GM19372 (cell line): ENCODE measurements around the gene IMP4.

Experiments used
- ATAC-seq: cut with Tn5 transposase; IDR thresholded peaks from one replicate; pipeline ENCODE4 v1.9.1; 2021; ENCODE audit warnings: mild to moderate bottlenecking, low read depth, moderate library complexity; ENCODE audit not compliant: unreplicated experiment

Gene IMP4

GRCh38 chr2:130336150-130336876, 6.4 kb upstream of the IMP4 start:
- no peak for ATAC-seq

- no peak for ATAC-seq
Observed at GRCh38 chr2:130336877-130337734, 5.6 kb upstream of the IMP4 start.

- no peak for ATAC-seq
Observed at GRCh38 chr2:130337735-130338325, 4.9 kb upstream of the IMP4 start.

- no peak for ATAC-seq
Observed at GRCh38 chr2:130338793-130339345, 3.8 kb upstream of the IMP4 start.

GRCh38 chr2:130339885-130340745, 2.6 kb upstream of the IMP4 start:
- ATAC-seq: no peak

GRCh38 chr2:130341562-130342019, 1.1 kb upstream of the IMP4 start:
- peak; percentile 5 for ATAC-seq

GRCh38 chr2:130342020-130342532, 621 bp upstream of the IMP4 start:
- peak; percentile 76 for ATAC-seq

- ATAC-seq: no peak
Observed at GRCh38 chr2:130344578-130344977, 1.9 kb downstream of the IMP4 start.

GRCh38 chr2:130345091-130345490, 2.4 kb downstream of the IMP4 start:
- ATAC-seq: no peak

GRCh38 chr2:130345611-130346010, 2.9 kb downstream of the IMP4 start:
- no peak for ATAC-seq

GRCh38 chr2:130346041-130346740, 3.5 kb downstream of the IMP4 start:
- ATAC-seq: no peak

GRCh38 chr2:130346741-130347066, 4.0 kb downstream of the IMP4 start:
- ATAC-seq: no peak

GRCh38 chr2:130347220-130347925, 4.7 kb downstream of the IMP4 start:
- no peak for ATAC-seq

GRCh38 chr2:130349174-130349573, 6.5 kb downstream of the IMP4 start:
- ATAC-seq: no peak

- ATAC-seq: no peak
Observed at GRCh38 chr2:130351711-130352110, 9.0 kb downstream of the IMP4 start.

GRCh38 chr2:130352237-130352636, 9.5 kb downstream of the IMP4 start:
- ATAC-seq: no peak

- ATAC-seq: no peak
Observed at GRCh38 chr2:130353291-130354138, 10.8 kb downstream of the IMP4 start.

- ATAC-seq: no peak
Observed at GRCh38 chr2:130354139-130354428, 11.4 kb downstream of the IMP4 start.
